HFF-Myc (cell line): ENCODE data around the gene C11orf98.

Experiments used
- DNase-seq: peaks from one replicate; pipeline ENCODE4 v3.0.0-alpha.2; 2011; ENCODE audit warnings: low read depth; ENCODE audit errors: extremely low read depth
- H3K4me3 ChIP-seq: replicated peaks from 2 replicates; pipeline ENCODE4 v1.5.1; 2011; ENCODE audit warnings: low read depth, mild to moderate bottlenecking, control low read depth, low read length
- CTCF ChIP-seq: IDR thresholded peaks from 2 replicates; pipeline ENCODE4 v1.5.1; 2012; ENCODE audit warnings: mild to moderate bottlenecking, low read depth, low read length, control low read depth; ENCODE audit errors: missing control alignments

Gene C11orf98

GRCh38 chr11:62682518-62682917 lies 17.5 kb upstream of the C11orf98 start:
- DNase-seq, result no peak
- TF ChIP-seq CTCF, result no peak
- H3K4me3 ChIP-seq, result no peak overlapping the region

DNA sequence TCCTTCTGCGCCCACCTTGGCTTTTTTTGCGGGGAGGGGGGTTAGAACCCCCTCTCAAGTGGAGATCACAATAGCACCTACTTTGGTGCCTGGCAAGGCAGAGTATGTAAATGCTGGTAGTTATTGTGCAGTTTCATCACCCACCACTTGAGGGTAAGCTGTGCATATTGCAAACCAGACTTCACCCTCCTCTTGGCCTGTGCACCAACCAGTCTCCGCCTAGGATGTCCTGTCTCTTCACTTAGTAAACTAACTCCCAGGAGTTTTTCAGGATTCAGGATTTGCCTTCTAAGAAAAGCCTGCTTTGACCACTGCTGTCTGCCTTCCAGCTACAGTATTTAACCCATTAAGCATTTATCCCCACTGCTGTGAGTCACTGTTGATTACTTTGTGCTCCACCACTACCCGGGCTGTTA lies 15.8 kb upstream of the C11orf98 start:
- DNase-seq, result peak; percentile 76
- TF ChIP-seq CTCF, result peak; percentile 62
- H3K4me3 ChIP-seq, result no peak overlapping the region

DNA sequence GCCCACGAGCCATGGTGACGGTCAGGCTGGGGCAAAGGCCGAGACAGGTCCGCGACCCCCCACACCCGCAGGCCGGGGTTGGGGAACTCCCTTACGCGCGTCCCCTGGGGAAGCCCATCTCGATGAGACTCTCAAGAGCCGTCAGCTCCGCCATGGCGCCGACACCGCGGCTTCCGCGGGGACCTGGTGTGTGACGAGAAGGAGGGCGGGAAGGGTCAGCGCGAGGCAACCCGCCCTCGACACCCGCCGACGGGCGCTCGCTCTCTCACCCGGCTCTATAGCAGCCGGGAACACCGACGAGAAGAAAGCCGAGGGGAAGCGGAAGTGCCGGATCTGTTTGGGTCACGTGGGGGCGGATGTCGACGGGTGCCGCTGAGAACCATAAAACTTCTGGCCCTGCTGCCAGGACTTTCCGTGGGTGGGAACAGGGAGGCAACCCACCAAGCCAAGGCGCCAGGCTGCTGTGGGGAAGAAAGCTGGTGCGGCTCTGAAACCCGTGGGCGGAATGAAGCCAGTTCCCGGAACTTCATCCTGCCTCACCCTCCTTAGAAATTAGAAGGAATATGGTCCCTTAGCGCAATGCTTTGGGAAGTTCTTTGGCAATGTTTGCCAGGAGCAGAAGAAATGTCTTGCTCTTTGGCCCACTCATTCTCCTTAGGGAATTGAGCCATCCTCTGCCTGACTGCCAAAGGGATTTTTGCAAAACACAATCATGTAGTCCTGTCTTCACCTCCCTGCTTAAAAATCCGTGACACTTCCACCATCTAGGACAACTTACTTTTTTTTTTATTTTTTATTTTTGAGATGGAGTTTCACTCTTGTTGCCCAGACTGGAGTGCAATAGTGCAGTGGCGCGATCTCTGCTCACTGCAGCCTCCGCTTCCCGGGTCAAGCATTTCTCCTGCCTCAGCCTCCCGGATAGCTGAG lies 14.0 kb upstream of the C11orf98 start, which contains the start of gene UBXN1:
TSS of gene UBXN1 (minus strand) at position 304 of the 927 bp plus-strand sequence. CDS start at position 154, 150 bp downstream.
- peak within 1 kb of the TSS; percentile 76 for H3K4me3 ChIP-seq
- TF ChIP-seq CTCF, result no peak
- DNase-seq, result peak; percentile 72

- H3K4me3 ChIP-seq, result peak overlapping the region; percentile 76
- DNase-seq, result no peak
- TF ChIP-seq CTCF, result no peak
Observed at GRCh38 chr11:62678433-62678769, 13.4 kb upstream of the C11orf98 start.

- TF ChIP-seq CTCF, result no peak
- peak overlapping the region; percentile 76 for H3K4me3 ChIP-seq
- no peak for DNase-seq
Observed at GRCh38 chr11:62677714-62678113, 12.7 kb upstream of the C11orf98 start.

DNA sequence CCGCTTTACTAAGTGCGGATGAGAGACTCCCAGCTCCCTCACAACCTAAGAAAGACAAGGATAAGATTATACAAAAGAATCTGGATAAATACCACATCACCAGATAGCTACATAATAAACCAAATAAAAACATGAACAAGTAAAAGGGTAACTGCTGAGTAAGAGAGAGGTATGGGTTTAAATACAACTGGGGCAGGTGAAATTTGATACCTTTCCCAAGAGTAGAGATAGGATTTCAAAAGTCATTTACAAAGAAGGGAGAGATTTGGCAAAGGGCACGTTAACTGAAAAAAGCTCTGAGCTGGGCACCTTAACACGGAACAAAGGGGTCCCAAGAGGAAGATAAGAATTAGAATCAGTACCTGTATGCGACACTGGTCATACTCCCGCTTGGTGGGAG lies 12.1 kb upstream of the C11orf98 start:
- H3K4me3 ChIP-seq, result peak overlapping the region; percentile 76
- no peak for TF ChIP-seq CTCF
- no peak for DNase-seq
